HEK293 (cell line): ENCODE results near the gene PCSK6.

Experiments used
- CTCF ChIA-PET: fragments of 350-600 bp; formaldehyde crosslinking; extraction: SDS; loops from one replicate; lab custom pipeline; 2021; ENCODE audit warnings: antibody characterized with exemption; lab: Yijun Ruan, JAX
- POLR2A ChIA-PET: fragments of 300-600 bp; formaldehyde crosslinking; extraction: SDS; loops from one replicate; lab custom pipeline; 2020; ENCODE audit warnings: antibody characterized with exemption, inconsistent platforms; lab: Yijun Ruan, JAX
- H3K27ac ChIP-seq: fragments of 200-500 bp; sonication (Bioruptor generic); 2 replicates; pipeline ENCODE4 v1.5.1; 2014; ENCODE audit warnings: low read depth, low read length, control low read depth, inconsistent platforms; ENCODE audit errors: extremely low read depth
- H3K36me3 ChIP-seq, 2 experiments: fragments of 200-500 bp in 1 of 2; sonication (Bioruptor generic) in 1 of 2; 1 replicate in 1 of 2; 2 replicates in 1 of 2; pipeline ENCODE4 v1.5.1; 2014 to 2017; ENCODE audit warnings: inconsistent platforms in 2 of 2, low read length in 2 of 2; ENCODE audit not compliant: control insufficient read depth in 2 of 2, insufficient read depth in 1 of 2
- H3K4me1 ChIP-seq: fragments of 200-500 bp; sonication (Bioruptor generic); 2 replicates; pipeline ENCODE4 v1.5.1; 2014; ENCODE audit warnings: mild to moderate bottlenecking, low read length, inconsistent platforms; ENCODE audit not compliant: control insufficient read depth, insufficient read depth
- H3K4me3 ChIP-seq: 2 replicates; pipeline ENCODE4 v1.5.1; 2011; ENCODE audit warnings: low read depth, mild to moderate bottlenecking, control low read depth, low read length, moderate library complexity
- H3K9me3 ChIP-seq: fragments of 200-500 bp; sonication (Bioruptor generic); 2 replicates; pipeline ENCODE4 v1.5.1; 2014; ENCODE audit warnings: low read depth, low read length, inconsistent platforms; ENCODE audit not compliant: control insufficient read depth, insufficient read depth
- AEBP2 ChIP-seq: fragments of 450-650 bp; formaldehyde crosslinking; IDR thresholded peaks from 2 replicates; pipeline ENCODE4 v1.5.1; 2016; ENCODE audit warnings: missing biosample characterization, missing genetic modification characterization, borderline replicate concordance
- GLIS1 ChIP-seq: fragments of 450-650 bp; formaldehyde crosslinking; IDR thresholded peaks from 2 replicates; pipeline ENCODE4 v1.5.1; 2016; ENCODE audit warnings: missing biosample characterization, missing genetic modification characterization
- MEIS1 ChIP-seq: sonication (generic); formaldehyde crosslinking; IDR thresholded peaks from 2 replicates; pipeline ENCODE4 v1.8.1; 2022; ENCODE audit warnings: missing genetic modification reagents, mild to moderate bottlenecking, borderline replicate concordance
- OSR2 ChIP-seq: fragments of 450-650 bp; formaldehyde crosslinking; IDR thresholded peaks from 2 replicates; pipeline ENCODE4 v1.5.1; 2016; ENCODE audit warnings: missing biosample characterization, missing genetic modification characterization
- OVOL3 ChIP-seq: fragments of 450-650 bp; formaldehyde crosslinking; IDR thresholded peaks from 2 replicates; pipeline ENCODE4 v1.5.1; 2016; ENCODE audit warnings: missing biosample characterization, missing genetic modification characterization
- PRDM6 ChIP-seq: fragments of 450-650 bp; formaldehyde crosslinking; IDR thresholded peaks from 2 replicates; pipeline ENCODE4 v1.5.1; 2017; ENCODE audit warnings: missing biosample characterization, missing genetic modification characterization
- YY2 ChIP-seq: fragments of 450-650 bp; formaldehyde crosslinking; IDR thresholded peaks from 2 replicates; pipeline ENCODE4 v1.5.1; 2016; ENCODE audit warnings: missing biosample characterization, missing genetic modification characterization
- ZFP69B ChIP-seq: fragments of 450-650 bp; formaldehyde crosslinking; IDR thresholded peaks from 2 replicates; pipeline ENCODE4 v1.5.1; 2016; ENCODE audit warnings: missing biosample characterization, missing genetic modification characterization
- ZNF112 ChIP-seq: fragments of 450-650 bp; formaldehyde crosslinking; IDR thresholded peaks from 2 replicates; pipeline ENCODE4 v1.5.0; 2017; ENCODE audit warnings: missing biosample characterization, missing genetic modification characterization
- ZNF18 ChIP-seq: fragments of 450-650 bp; formaldehyde crosslinking; IDR thresholded peaks from 2 replicates; pipeline ENCODE4 v1.5.1; 2016; ENCODE audit warnings: missing biosample characterization, missing genetic modification characterization
- ZNF211 ChIP-seq: fragments of 450-650 bp; formaldehyde crosslinking; IDR thresholded peaks from 2 replicates; pipeline ENCODE4 v1.5.1; 2016; ENCODE audit warnings: low read depth, missing biosample characterization, missing genetic modification characterization
- ZNF248 ChIP-seq: fragments of 450-650 bp; formaldehyde crosslinking; IDR thresholded peaks from 2 replicates; pipeline ENCODE4 v1.5.1; 2017; ENCODE audit warnings: missing biosample characterization, missing genetic modification characterization
- ZNF266 ChIP-seq: fragments of 450-650 bp; formaldehyde crosslinking; IDR thresholded peaks from 2 replicates; pipeline ENCODE4 v1.5.1; 2016; ENCODE audit warnings: missing biosample characterization, missing genetic modification characterization, low read depth
- ZNF473 ChIP-seq: fragments of 450-650 bp; formaldehyde crosslinking; IDR thresholded peaks from 2 replicates; pipeline ENCODE4 v1.5.1; 2017; ENCODE audit warnings: missing biosample characterization, missing genetic modification characterization
- ZNF76 ChIP-seq: fragments of 450-650 bp; formaldehyde crosslinking; IDR thresholded peaks from 2 replicates; pipeline ENCODE4; 2016; ENCODE audit warnings: low read depth, missing biosample characterization, missing genetic modification characterization, borderline replicate concordance
- ZSCAN16 ChIP-seq: fragments of 450-650 bp; formaldehyde crosslinking; IDR thresholded peaks from 2 replicates; pipeline ENCODE4 v1.5.1; 2016; ENCODE audit warnings: missing biosample characterization, missing genetic modification characterization
- TF ChIP-seq, protein P1 (sequence below): fragments of 450-650 bp; formaldehyde crosslinking; IDR thresholded peaks from 2 replicates; pipeline ENCODE4 v1.5.1; 2016; ENCODE audit warnings: missing biosample characterization, missing genetic modification characterization
- TF ChIP-seq, protein P2 (sequence below): fragments of 450-650 bp; formaldehyde crosslinking; IDR thresholded peaks from 2 replicates; pipeline ENCODE4 v1.5.1; 2016; ENCODE audit warnings: missing biosample characterization, missing genetic modification characterization, borderline replicate concordance
- TF ChIP-seq, protein P3 (sequence below): fragments of 450-650 bp; formaldehyde crosslinking; IDR thresholded peaks from 2 replicates; pipeline ENCODE4 v1.5.1; 2017; ENCODE audit warnings: missing biosample characterization, missing genetic modification characterization

PCSK6 gene

GRCh38 chr15:101255051-101255395 is 234.5 kb downstream of the PCSK6 start:
- H3K4me1 ChIP-seq: peaks cover 6% of the 10 kb centered on the region; the same call in 1 of the 2 replicates
- no peaks in the 10 kb centered on the region for H3K9me3 ChIP-seq
- ChIA-PET POLR2A (interaction anchor here (0.6 kb wide), 1 partner anchor 13 kb away, joined by 3 read pairs; no protein-coding TSS in a partner anchor), CTCF (interaction anchor here (0.5 to 12.5 kb wide), 5 partner anchors 165 to 504 kb away, joined by 3 to 223 read pairs (median 5); no protein-coding TSS in a partner anchor)
- H3K36me3 ChIP-seq: no peaks in the 10 kb centered on the region
- TF ChIP-seq ZNF76 (no peak), YY2 (tag by site-specific recombination) (no peak), ZNF18 (tag by site-specific recombination) (no peak), OVOL3 (tag by site-specific recombination) (no peak), ZNF266 (tag by site-specific recombination) (no peak), ZNF211 (tag by site-specific recombination) (no peak), PRDM6 (tag by site-specific recombination) (no peak), GLIS1 (tag by site-specific recombination) (no peak), ZNF112 (tag by site-specific recombination) (no peak), OSR2 (tag by site-specific recombination) (no peak), AEBP2 (tag by site-specific recombination) (no peak), ZNF473 (tag by site-specific recombination) (no peak), MEIS1 (CRISPR knock-in tag) (no peak), ZSCAN16 (no peak), ZNF248 (tag by site-specific recombination) (no peak), ZFP69B (no peak)
- TF ChIP-seq, protein P1, sequence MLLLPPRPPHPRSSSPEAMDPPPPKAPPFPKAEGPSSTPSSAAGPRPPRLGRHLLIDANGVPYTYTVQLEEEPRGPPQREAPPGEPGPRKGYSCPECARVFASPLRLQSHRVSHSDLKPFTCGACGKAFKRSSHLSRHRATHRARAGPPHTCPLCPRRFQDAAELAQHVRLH (tag by site-specific recombination): no peak
- TF ChIP-seq, protein P2, sequence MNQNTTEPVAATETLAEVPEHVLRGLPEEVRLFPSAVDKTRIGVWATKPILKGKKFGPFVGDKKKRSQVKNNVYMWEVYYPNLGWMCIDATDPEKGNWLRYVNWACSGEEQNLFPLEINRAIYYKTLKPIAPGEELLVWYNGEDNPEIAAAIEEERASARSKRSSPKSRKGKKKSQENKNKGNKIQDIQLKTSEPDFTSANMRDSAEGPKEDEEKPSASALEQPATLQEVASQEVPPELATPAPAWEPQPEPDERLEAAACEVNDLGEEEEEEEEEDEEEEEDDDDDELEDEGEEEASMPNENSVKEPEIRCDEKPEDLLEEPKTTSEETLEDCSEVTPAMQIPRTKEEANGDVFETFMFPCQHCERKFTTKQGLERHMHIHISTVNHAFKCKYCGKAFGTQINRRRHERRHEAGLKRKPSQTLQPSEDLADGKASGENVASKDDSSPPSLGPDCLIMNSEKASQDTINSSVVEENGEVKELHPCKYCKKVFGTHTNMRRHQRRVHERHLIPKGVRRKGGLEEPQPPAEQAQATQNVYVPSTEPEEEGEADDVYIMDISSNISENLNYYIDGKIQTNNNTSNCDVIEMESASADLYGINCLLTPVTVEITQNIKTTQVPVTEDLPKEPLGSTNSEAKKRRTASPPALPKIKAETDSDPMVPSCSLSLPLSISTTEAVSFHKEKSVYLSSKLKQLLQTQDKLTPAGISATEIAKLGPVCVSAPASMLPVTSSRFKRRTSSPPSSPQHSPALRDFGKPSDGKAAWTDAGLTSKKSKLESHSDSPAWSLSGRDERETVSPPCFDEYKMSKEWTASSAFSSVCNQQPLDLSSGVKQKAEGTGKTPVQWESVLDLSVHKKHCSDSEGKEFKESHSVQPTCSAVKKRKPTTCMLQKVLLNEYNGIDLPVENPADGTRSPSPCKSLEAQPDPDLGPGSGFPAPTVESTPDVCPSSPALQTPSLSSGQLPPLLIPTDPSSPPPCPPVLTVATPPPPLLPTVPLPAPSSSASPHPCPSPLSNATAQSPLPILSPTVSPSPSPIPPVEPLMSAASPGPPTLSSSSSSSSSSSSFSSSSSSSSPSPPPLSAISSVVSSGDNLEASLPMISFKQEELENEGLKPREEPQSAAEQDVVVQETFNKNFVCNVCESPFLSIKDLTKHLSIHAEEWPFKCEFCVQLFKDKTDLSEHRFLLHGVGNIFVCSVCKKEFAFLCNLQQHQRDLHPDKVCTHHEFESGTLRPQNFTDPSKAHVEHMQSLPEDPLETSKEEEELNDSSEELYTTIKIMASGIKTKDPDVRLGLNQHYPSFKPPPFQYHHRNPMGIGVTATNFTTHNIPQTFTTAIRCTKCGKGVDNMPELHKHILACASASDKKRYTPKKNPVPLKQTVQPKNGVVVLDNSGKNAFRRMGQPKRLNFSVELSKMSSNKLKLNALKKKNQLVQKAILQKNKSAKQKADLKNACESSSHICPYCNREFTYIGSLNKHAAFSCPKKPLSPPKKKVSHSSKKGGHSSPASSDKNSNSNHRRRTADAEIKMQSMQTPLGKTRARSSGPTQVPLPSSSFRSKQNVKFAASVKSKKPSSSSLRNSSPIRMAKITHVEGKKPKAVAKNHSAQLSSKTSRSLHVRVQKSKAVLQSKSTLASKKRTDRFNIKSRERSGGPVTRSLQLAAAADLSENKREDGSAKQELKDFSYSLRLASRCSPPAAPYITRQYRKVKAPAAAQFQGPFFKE (tag by site-specific recombination): no peak
- TF ChIP-seq, protein P3, sequence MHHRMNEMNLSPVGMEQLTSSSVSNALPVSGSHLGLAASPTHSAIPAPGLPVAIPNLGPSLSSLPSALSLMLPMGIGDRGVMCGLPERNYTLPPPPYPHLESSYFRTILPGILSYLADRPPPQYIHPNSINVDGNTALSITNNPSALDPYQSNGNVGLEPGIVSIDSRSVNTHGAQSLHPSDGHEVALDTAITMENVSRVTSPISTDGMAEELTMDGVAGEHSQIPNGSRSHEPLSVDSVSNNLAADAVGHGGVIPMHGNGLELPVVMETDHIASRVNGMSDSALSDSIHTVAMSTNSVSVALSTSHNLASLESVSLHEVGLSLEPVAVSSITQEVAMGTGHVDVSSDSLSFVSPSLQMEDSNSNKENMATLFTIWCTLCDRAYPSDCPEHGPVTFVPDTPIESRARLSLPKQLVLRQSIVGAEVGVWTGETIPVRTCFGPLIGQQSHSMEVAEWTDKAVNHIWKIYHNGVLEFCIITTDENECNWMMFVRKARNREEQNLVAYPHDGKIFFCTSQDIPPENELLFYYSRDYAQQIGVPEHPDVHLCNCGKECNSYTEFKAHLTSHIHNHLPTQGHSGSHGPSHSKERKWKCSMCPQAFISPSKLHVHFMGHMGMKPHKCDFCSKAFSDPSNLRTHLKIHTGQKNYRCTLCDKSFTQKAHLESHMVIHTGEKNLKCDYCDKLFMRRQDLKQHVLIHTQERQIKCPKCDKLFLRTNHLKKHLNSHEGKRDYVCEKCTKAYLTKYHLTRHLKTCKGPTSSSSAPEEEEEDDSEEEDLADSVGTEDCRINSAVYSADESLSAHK: no peak
- no peak overlapping the region for H3K27ac ChIP-seq
- H3K4me3 ChIP-seq: no peak overlapping the region
